Measurements from ENCODE around the gene ATP6V1A.
A peak's percentile ranks its signal among the peaks of the same experiment; 100 is the strongest.

ATP6V1A gene

GRCh38 chr3:113746548-113747282 is at the start of gene ATP6V1A:
TSS of gene ATP6V1A (plus strand) at chr3:113747035. CDS start at chr3:113778754, 31,719 bp downstream.
- FAIRE-seq = peak; percentile 14

- FAIRE-seq = no peak
Measured at GRCh38 chr3:113697500-113698090, 49.2 kb upstream of the ATP6V1A start.

GRCh38 chr3:113698213-113698742 is 48.6 kb upstream of the ATP6V1A start:
- FAIRE-seq = no peak

GRCh38 chr3:113698956-113699355 is 47.9 kb upstream of the ATP6V1A start:
- no peak for FAIRE-seq

GRCh38 chr3:113707835-113708234 is 39.0 kb upstream of the ATP6V1A start:
- FAIRE-seq = no peak

- no peak for FAIRE-seq
Measured at GRCh38 chr3:113712129-113712528, 34.7 kb upstream of the ATP6V1A start.

GRCh38 chr3:113714702-113715101 is 32.1 kb upstream of the ATP6V1A start:
- no peak for FAIRE-seq

GRCh38 chr3:113717308-113717707 is 29.5 kb upstream of the ATP6V1A start:
- no peak for FAIRE-seq

- FAIRE-seq = no peak
Measured at GRCh38 chr3:113717818-113718217, 29.0 kb upstream of the ATP6V1A start.

GRCh38 chr3:113719294-113719693 is 27.5 kb upstream of the ATP6V1A start:
- no peak for FAIRE-seq

- no peak for FAIRE-seq
Measured at GRCh38 chr3:113719758-113720157, 27.1 kb upstream of the ATP6V1A start.

- FAIRE-seq = no peak
Measured at GRCh38 chr3:113721636-113722035, 25.2 kb upstream of the ATP6V1A start.

GRCh38 chr3:113728661-113729060 is 18.2 kb upstream of the ATP6V1A start:
- FAIRE-seq = no peak

GRCh38 chr3:113730550-113730949 is 16.3 kb upstream of the ATP6V1A start:
- no peak for FAIRE-seq

GRCh38 chr3:113731694-113732093 is 15.1 kb upstream of the ATP6V1A start:
- no peak for FAIRE-seq

GRCh38 chr3:113736548-113737089 is 10.2 kb upstream of the ATP6V1A start:
- no peak for FAIRE-seq

- FAIRE-seq = no peak
Measured at GRCh38 chr3:113741086-113741485, 5.7 kb upstream of the ATP6V1A start.

- no peak for FAIRE-seq
Measured at GRCh38 chr3:113741620-113742019, 5.2 kb upstream of the ATP6V1A start.

- no peak for FAIRE-seq
Measured at GRCh38 chr3:113743006-113743630, 3.7 kb upstream of the ATP6V1A start.

- no peak for FAIRE-seq
Measured at GRCh38 chr3:113744941-113745755, 1.7 kb upstream of the ATP6V1A start.

GRCh38 chr3:113745756-113746547 is 883 bp upstream of the ATP6V1A start, which contains the start of gene NAA50:
TSS of gene NAA50 (minus strand) at chr3:113746249. CDS start at chr3:113745949, 300 bp downstream.
- no peak for FAIRE-seq

Measured in colon (tissue), 2 donors.